Heart left ventricle (tissue), 16 donors: ENCODE results near the gene SMIM45.
A peak's percentile ranks its signal among the peaks of the same experiment; 100 is the strongest.

ENCODE experiments used
- ATAC-seq, 4 donors: fragments of 200-7000 bp; cut with Tn5 transposase; one replicate each; pipeline ENCODE4 v1.9.1; 2020 to 2022; ENCODE audit warnings: moderate library complexity in 4 of 4, mild to moderate bottlenecking in 3 of 4, moderate number of reproducible peaks in 1 of 4
- DNase-seq, 5 donors: peaks; one replicate each; pipeline ENCODE4 v3.0.0-alpha.2; 2020
- H3K27ac ChIP-seq, 12 donors: fragments of 200-600 bp; sonication (generic) in 4 of 12; one replicate each; pipeline versions ENCODE4 v1.5.0 to v1.8.0; 2016 to 2022; ENCODE audit warnings: mild to moderate bottlenecking in 2 of 12
- H3K27me3 ChIP-seq, 9 donors: fragments of 200-600 bp; sonication (generic) in 2 of 9; one replicate each; pipeline versions ENCODE4 v1.5.1 to v1.8.0; 2016 to 2022; ENCODE audit warnings: mild to moderate bottlenecking in 3 of 9
- H3K36me3 ChIP-seq, 9 donors: fragments of 200-600 bp; sonication (generic) in 2 of 9; one replicate each; pipeline versions ENCODE4 v1.5.0 to v1.8.0; 2018 to 2022; ENCODE audit warnings: mild to moderate bottlenecking in 2 of 9
- H3K4me1 ChIP-seq, 12 donors: fragments of 200-600 bp; sonication (generic) in 4 of 12; one replicate each; pipeline versions ENCODE4 v1.5.0 to v1.8.0; 2016 to 2022; ENCODE audit warnings: mild to moderate bottlenecking in 3 of 12
- H3K4me3 ChIP-seq, 12 donors: fragments of 200-600 bp; sonication (generic) in 4 of 12; one replicate each; pipeline versions ENCODE4 v1.5.0 to v1.8.0; 2017 to 2022; ENCODE audit warnings: mild to moderate bottlenecking in 9 of 12, moderate library complexity in 4 of 12
- H3K9me3 ChIP-seq, 12 donors: fragments of 200-600 bp; sonication (generic) in 4 of 12; one replicate each; pipeline versions ENCODE4 v1.5.0 to v1.8.0; 2016 to 2022; ENCODE audit warnings: mild to moderate bottlenecking in 1 of 12
- CTCF ChIP-seq, 12 donors: fragments of 200-600 bp; sonication (generic) in 4 of 12; IDR thresholded peaks; one replicate each; pipeline versions ENCODE4 v1.5.0 to v1.8.0; 2018 to 2022; ENCODE audit warnings: antibody characterized with exemption in 12 of 12, mild to moderate bottlenecking in 5 of 12
- POLR2A ChIP-seq, 2 donors: fragments of 450-650 bp; IDR thresholded peaks; one replicate each; pipeline ENCODE4 v1.6.1; 2017; ENCODE audit warnings: antibody characterized with exemption in 2 of 2, mild to moderate bottlenecking in 2 of 2, moderate library complexity in 2 of 2
- WGBS, 4 donors: extraction: QIAGEN DNeasy Blood & Tissue Kit in 2 of 4; methylation state at CpG; one replicate each; pipeline versions ENCODE4 v1.1.5 to v1.1.7; 2013 to 2018; 5-methylcytosine and 5-hydroxymethylcytosine counted together
- intact Hi-C, 10 donors: fragments of 100-400 bp; cut with DNase I; formaldehyde crosslinking; loops; one replicate each; pipeline versions ENCODE4 v1.11.1 to v1.14.2; 2022
- donor health status: ischemic (EF 13 %, LVEDD 7.1; RV severe dilation, severe dysfunction).
- donor health status: healthy with polysubstance abuse.
- donor health status: DM: no; HTN: yes; CAD: no.
- donor health status: DM: no; HTN: no; CAD: no.
- donor health status: ischemic (EF 25% LVEDD 6.9; RV normal size, moderate dysfunction).
- donor health status: ischemic (EF 25% LVEDD 5.7; RV mildly dilated, moderate dysfunction).
- donor health status: healthy.
- donor health status: DM: yes; HTN: yes; CAD: no.
- donor health status: ischemic (EF 35%, LVEDD 5.7; RV mildly dilated, moderate dysfunction).
- donor health status: nonischemic (EF 11% LVEDD 7.7; RV severe dilation, severe dysfunction).
- donor health status: DM: yes; HTN: yes; CAD: no.
- donor health status: PGD.
- donor health status: ischemic (EF 29% LVEDD 5.4; RV normal size, mild dysfunction).
- donor health status: nonischemic (EF 23%, LVEDD 6.1; RV moderate dilation, normal function).

SMIM45 gene

GRCh38 chr22:41935509-41935908, 16.4 kb upstream of the SMIM45 start:
- H3K27ac ChIP-seq: peak overlapping the region in 8 of 12 donors; percentile 51 to 84 (median 61)
- TF ChIP-seq CTCF (IDR thresholded peaks at IDR 0.05) (no peak), POLR2A (IDR thresholded peaks at IDR 0.05) (no peak)
- H3K9me3 ChIP-seq: no peaks in the 10 kb centered on the region
- ATAC-seq (no peak), DNase-seq (no peak)
- H3K4me3 ChIP-seq: no peak overlapping the region
- H3K4me1 ChIP-seq: peaks cover 0 to 28% (median 8%) of the 10 kb centered on the region in 12 donors
- 88 to 93% (median 90%) methylated on average over 9 of the region's 9 CpGs for WGBS, 4 donors
- H3K36me3 ChIP-seq: no peaks in the 10 kb centered on the region
- intact Hi-C loops: loop anchor here in 1 of 10 donors (5.0 kb wide), 1 partner anchor 43 kb away; no protein-coding TSS in a partner anchor
- no peaks in the 10 kb centered on the region for H3K27me3 ChIP-seq

GRCh38 chr22:41936894-41937169, 15.1 kb upstream of the SMIM45 start:
- Histone ChIP-seq H3K4me1 (peaks cover 0 to 35% (median 11%) of the 10 kb centered on the region in 12 donors), H3K36me3 (no peaks in the 10 kb centered on the region), H3K27me3 (no peaks in the 10 kb centered on the region), H3K27ac (no peak overlapping the region), H3K4me3 (no peak overlapping the region), H3K9me3 (no peaks in the 10 kb centered on the region)
- ATAC-seq (no peak), DNase-seq (no peak)
- intact Hi-C loops: loop anchor here in 1 of 10 donors (5.0 kb wide), 1 partner anchor 45 kb away; no protein-coding TSS in a partner anchor
- 83 to 98% (median 94%) methylated on average over 2 of the region's 2 CpGs for WGBS, 4 donors
- no peak for TF ChIP-seq CTCF (IDR thresholded peaks at IDR 0.05)
- TF ChIP-seq POLR2A (IDR thresholded peaks at IDR 0.05): no peak

GRCh38 chr22:41939981-41940831, 11.7 kb upstream of the SMIM45 start:
- WGBS, 4 donors: 83 to 90% (median 87%) methylated on average over 13 of the region's 13 CpGs
- intact Hi-C loops: loop anchor here (2.0 to 5.0 kb wide), 8 partner anchors 48 to 243 kb away; no protein-coding TSS in a partner anchor
- H3K4me3 ChIP-seq: no peak overlapping the region
- peaks cover 0 to 34% (median 11%) of the 10 kb centered on the region in 12 donors for H3K4me1 ChIP-seq
- no peak for TF ChIP-seq CTCF (IDR thresholded peaks at IDR 0.05)
- no peak for TF ChIP-seq POLR2A (IDR thresholded peaks at IDR 0.05)
- H3K27ac ChIP-seq: peak overlapping the region in 5 of 12 donors; percentile 2 to 84 (median 23)
- ATAC-seq (no peak), DNase-seq (no peak)
- no peaks in the 10 kb centered on the region for H3K36me3 ChIP-seq
- H3K27me3 ChIP-seq: no peaks in the 10 kb centered on the region
- H3K9me3 ChIP-seq: no peaks in the 10 kb centered on the region
